Stimulated activated CD4-positive, alpha-beta T cell treated with anti-CD3 and anti-CD28 coated beads, Interleukin-12 subunit alpha, Interleukin-12 subunit beta, amount 100 ng/mL, for 24 hours (primary cell): Measurements from ENCODE around the gene TRABD2A.

Experiments used
- DNase-seq, 2 experiments: peaks; one replicate each; pipeline ENCODE4 v3.0.0-alpha.2; 2020; ENCODE audit warnings: low read depth in 2 of 2

TRABD2A gene

DNA sequence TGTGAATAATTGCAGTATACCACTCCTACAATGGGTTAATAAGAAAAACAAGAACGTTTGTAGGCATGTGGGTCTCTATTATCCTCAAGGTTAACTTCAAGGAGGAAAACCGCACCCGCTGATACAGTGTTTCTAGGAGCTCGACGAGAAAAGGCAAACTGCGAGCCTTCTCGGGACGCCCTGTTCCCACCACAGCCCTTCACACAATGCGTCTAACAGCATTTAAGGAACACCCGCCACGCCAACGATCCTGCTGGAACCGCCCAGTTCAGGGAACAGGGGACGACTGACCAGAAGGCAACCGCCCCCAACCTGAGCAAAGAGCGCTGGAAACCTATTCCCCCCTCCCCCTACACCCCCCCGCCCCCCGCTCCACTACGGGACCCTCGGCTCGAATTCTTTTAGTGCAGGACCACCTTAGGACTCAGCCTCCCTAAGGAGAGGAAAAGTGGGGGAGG lies 23.9 kb upstream of the TRABD2A start:
- no peak for DNase-seq

DNA sequence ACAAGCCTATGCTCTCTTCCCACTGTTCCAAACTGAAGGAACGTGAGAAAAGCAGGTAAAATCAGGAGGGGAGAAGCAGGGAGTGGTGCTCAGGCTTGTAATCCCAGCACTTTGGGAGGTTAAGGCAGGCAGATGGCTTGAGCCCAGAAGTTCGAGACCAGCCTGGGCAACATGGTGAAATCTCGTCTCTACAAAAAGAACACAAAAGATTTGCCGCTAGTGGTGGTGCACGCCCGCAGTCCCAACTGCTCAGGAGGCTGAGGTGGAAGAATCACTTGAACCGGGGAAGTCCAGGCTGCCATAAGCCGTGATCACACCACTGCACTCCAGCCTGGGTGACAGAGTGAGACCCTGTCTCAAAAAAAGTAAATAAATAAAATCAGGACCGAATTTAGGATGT lies 23.3 kb upstream of the TRABD2A start:
- no peak for DNase-seq

DNA sequence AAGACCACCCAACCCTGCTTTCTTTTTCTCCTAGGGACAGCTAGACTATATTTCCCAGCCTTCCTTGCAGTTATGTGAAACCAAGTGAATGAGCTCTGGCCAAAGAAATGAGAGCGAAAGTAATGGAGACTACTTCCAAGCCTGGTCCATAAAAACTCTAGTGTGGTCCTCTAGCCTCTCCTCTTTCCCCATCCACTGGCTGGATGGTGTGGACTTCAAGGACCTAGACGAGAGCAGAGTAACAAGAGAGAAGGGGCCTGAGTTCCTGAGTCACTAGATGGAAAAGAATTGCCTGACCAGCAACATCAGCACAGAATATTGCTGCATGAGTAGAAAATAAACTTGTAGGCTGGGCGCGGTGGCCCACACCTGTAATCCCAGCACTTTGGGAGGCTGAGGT lies 21.6 kb upstream of the TRABD2A start:
- no peak for DNase-seq

DNA sequence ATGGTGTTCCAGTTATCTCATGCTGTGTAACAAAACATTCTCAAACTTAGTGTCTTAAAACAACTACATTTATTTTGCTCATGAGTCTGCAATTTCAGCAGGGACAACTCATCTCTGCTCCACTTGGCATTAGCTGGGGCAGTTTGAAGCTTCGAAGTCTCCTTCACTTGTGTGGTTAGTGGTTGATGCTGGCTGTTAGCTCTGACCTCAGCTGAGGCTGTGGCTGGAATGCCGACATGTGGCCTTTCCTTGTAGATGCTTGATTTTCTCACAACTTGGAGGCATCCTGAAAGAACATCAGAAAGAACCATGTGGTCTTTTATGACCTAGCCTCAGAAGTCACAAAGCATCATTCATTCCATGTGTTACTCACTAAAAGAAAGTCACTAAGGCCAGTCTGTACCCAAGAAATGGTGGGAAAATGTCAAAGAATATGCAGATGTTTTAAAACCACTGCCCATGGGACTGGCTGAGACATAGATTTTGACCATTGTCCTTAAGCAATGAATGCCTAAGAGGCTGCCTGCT lies 20.8 kb upstream of the TRABD2A start:
- no peak for DNase-seq

DNA sequence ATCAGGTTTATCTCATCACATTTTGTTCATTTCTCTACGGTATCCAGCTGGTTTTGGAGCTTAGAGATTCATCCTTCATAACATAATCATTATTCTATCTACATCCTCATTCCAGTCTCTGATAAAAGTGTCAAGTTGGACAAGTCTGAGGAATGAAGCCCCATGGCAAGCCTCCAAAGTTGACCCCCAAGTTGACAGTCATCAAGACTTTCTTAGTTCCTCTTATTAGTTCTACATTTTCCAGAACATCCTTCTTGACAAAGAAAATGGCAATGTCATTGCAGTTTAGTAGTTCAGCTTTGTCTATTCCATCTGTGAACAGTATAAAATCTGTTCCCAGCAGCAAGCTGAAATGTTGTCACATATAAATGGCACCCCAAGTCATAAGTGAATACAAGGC lies 20.1 kb upstream of the TRABD2A start:
- no peak for DNase-seq

DNA sequence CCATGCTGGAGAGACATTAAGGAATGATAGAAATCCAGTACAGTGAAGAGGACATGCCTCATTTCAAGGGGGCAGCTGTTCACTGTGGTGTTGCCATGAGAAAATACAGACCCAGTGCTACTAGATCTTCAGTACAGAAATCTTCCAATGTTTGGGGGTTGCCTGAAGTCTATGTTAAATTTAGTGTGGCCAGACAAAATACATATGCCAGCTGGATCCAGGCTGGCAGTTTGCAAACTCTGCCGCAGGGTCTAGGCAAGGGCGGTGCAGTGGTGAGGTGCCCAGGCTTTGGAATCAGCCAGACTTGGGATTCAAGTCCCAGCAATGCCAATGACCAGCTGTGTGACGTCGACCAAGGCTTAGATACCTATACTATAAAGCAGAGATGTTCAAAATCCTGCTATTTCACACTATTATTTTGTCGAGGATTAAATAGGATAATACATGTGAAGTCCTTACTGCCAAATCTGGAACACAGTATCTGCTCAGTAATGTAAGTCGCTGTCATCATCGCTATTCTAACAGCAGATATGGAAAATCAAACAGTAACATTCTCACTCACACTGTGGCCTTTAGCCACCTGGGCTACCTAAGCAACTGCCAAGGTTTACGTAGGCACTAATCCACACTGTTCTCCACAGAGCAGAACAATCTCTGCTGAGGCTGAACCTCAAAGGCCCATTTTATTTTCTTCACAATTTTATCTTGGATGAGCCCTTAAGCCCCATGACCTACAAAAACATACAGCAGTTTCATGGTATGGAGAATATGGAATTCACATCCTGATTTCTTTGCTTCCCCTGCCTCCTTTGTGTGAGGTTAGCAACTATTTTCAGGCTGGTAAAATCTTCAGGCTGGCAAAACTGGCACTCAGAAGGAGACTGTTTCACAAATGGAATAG lies 18.7 kb upstream of the TRABD2A start:
- DNase-seq = no peak

DNA sequence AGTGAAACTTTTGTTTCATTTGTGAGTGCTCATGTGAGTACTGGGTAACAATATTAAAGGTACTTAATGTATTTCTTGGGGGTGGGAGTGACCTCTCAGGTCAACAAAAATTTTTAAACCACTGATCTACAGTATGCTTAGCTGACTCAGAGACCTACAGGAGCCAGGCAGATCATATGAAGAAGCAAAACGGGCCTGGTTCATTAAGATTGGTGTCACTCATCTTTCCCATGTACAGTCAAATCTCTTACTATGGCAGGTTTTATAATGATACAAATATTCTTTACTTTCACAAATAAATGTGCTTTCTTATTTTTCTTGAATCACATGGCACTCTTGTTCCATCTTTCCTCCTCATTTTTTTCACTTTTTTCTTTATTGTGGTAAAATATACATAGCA lies 16.9 kb upstream of the TRABD2A start:
- DNase-seq = no peak

DNA sequence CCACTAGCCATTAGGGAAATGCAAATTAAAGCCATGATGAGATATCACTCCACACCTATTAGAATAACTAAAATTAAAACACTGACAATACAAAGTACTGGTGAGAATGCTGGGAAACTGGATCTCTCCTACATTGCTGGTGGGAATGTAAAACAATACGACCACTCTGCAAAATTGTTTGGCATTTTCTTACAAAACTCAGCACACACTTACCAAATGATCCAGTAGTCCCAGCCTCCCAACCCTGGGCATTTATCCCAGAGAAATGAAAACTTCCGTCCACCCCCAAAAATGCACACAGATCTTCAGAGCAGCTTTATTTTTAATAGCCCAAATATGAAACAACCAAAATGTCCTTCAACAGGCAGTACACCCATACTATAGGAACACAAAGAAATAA lies 15.7 kb upstream of the TRABD2A start:
- DNase-seq = no peak

DNA sequence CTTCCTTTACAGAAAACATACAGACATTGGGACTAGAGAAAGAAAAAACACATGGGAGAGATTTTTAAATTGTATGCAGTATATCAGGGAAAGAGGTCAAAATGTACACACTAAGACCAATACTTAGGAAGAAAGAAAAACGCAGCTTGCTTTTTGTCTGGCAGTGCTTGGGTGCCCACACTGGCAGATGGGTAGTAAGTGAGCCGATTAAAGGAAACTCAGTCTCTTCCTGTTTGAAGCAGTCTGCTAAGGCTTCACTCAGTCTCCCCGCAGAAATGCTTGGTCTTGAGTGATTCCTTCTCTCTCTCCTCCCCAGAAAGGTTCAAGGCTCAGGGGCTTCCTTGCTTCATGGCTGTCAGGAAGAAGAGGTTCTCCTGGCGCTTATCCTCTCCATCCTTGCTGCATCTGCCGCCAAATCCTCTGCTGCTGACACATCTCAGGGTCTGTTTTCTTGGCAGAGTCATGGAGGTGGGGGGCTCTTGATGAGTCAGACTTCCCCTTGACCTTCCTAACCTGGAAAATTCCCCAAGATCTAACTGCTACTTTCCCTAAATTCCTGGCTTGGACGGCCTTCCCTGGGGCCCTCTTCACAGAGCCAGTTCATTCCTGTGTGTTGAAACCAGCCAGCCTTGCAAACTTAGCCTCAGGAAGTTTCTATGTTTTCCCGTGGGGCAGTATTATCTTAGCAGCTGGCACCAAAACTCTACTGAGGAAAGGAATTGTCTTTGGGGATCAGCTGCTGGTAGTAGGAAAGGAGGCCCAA lies 14.1 kb upstream of the TRABD2A start:
- DNase-seq = no peak

DNA sequence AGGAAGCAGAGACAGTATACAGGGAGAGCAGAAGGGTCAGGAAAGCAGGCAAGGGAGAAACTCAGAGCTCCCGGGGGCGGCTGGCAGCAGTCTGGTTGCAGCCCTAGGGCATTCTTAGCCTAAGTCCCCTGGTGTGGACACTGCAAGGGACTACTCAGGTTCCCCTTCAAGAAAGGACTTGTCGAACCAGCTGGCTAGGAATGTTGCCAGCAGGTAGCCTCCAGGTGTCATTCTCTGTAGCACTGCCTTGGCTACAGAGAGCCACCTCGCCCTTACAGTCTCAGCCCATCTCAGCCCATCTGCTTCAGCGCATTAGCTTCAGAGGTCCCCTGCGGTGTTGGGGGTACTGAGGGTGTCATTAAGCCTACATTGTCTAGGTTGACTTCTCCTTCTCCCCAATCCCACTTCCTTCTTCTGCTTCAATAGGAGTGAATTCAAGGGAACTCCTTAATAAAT lies 13.3 kb upstream of the TRABD2A start:
- DNase-seq = no peak

DNA sequence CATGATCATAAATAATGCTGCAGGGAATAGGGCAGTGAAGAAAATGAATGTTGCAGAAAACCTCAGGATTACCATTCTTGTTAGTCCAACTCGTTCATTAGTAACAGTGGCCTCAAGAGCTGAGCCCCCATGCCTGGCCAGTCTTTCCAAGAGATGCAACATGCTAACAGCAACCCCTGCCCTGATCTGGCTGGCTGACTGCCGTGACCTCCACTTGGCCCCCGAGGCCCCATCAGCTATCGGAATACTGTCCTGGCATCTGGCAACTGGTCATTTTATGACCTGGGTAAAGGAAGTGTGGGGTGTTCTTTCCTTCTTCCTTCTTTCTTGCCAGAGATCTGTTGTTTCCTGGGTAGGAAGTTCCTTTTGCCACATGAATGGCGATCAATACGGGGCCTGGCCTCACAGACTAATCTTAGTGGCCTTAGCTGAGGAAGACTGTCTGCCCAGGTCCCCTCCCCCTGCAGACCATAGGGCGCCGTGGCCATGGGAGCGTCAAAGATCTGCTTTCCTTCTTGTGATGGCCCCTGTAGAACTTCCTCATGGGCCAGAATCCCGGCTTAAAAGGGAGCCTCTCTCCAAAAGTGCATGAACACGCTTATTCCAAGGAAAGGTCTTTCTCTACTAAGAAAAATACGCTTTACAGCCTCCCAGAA lies 10.6 kb upstream of the TRABD2A start:
- DNase-seq = no peak

DNA sequence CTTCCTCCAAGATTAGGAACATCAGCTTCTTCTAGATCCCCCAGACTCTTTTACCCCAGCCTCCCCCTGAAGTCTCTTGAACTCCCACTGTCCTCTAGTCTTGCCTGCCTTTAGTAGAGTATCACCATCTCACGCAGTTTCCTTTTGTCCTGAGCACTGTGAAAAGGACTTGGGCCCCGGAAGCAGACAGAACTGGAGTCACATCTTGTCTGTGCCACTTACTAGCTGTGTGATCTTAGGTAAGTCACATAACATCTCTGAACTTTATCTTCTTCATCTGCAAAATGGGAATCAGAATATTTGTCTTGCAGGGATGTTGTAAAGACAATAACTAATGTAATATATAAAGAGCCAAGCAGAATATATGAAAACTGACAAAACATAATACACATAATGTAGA lies 8.4 kb upstream of the TRABD2A start:
- DNase-seq = no peak

DNA sequence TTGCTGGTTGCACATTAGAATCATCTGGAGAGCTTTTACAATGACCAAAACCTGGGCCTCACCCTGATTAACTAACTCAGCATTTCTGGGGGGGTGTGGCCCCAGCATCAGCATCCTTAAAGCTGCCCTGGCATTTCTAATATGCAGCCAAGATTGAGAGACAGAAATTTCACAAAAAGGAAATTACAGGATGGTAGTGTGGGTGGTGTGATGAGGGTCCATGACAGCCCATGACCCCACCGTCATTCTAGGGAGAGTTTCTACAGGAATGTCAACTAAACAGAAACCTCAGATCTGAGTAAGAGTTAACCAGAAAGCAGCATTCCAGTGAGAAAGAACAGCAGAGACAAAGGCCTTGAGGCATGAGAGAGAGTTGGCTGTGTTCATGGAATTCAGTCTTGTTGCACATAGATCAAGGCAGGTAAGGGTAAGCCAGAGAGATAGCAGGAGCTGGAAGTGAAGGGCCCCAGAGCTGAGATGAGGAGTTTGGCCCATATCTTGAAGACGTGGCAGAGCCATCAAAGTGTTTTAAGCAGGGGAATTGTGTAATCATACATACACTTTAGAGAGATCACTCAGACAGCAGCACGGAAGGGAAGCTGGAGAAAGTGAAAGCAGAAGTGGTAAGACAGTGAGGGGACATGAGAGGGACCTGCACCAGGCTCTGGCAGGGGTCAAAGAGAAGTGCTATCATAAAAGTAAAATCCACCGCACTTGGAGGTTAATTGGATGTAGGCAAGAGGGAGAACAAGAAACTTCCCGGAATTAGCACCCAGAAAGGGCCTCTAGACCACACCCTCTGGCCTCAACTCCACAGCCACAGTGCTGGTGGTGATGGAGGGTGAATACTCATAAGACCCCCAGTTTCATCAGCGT lies 7.8 kb upstream of the TRABD2A start:
- peak in 1 of 2 experiments; percentile 30 for DNase-seq

DNA sequence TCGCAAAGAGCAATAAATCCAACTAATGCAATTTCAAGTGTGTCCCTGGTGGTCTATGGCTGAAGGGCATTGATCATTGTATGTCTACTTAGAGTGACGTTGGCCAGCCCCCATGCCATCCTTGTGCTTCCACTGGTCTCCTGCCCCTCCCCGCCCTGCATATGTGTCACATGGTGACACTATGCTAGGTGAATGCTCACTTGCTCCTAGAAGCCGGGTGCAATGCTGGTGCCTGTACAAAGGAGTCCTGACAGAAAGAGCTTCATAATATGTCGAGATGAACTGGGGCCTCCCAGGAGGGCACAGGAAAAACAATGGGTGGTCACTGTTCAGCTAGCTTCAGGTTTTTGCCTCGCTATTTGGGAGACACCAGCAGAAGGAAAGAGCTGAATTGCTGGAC lies 5.9 kb upstream of the TRABD2A start:
- DNase-seq = no peak

DNA sequence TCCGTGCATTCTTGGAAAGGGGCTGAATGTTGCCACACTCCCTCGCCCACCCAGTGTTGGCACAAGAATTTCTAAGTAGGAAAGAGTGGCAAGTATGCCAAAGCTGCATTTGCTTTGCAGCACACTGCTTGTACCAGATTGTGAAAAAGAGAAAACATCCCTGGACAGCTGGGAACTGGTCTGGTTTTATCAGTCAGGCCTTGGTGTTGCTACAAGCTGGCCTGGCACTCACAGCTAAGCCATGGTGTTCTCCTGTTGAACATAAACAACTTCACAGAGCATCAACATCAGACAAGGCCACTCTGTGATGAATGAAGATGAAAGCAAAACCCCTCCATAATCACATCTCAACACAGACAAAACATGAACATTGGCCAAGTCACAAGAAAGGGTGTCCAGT lies 4.2 kb upstream of the TRABD2A start:
- DNase-seq = no peak

DNA sequence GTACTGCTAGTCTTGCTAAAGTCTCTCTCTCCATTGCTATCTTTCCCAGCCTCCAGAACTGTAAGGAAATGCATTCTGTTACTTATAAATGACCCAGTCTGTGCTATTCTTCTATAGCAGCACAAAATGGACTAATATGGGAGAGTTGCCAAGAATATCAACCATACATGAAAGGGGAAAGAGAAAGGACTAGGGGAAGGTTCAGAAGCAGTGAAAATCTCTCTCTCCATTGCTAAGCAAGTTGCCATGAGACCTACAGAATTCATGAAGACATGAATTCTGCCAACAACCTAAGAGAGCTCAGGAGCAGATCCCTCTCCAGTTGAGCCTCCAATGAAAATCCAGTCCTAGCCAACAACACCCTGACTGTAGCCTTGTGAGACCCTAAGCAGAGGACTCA lies 3.6 kb upstream of the TRABD2A start:
- DNase-seq = no peak

DNA sequence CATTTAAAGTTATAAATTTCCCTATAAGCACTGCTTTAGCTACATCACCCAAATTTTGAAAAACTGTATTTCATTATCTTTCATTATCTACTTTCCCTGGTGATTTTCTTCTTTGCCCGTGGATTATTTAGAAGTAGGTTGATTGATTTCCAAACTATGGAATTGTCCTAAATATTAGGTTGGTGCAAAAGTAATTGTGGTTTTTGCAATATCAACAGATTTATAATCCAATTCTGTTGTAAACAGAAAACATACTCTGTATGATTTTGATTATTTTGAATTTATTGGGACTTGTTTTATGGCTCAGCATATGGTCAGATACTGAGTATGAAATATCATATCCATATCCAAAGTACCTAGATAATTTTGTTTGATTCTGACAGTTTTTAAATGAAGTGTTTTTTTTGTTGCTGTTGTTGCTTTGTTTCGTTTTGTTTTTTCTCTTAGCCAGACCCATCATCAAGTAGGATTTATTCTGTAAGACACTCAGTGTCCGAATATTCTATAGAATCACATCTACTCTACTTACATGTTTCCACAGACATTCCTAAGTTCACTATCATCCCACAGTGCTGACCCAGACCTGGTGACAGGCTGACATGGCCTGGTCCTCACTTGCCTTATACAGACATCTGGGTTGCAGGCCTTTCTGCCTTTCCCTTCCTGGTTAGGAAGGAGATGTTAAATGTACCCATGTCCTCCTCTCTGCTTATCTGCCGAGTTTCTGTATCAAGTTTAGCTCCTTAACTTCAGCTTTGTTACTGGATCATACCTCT lies 2.1 kb upstream of the TRABD2A start:
- no peak for DNase-seq

DNA sequence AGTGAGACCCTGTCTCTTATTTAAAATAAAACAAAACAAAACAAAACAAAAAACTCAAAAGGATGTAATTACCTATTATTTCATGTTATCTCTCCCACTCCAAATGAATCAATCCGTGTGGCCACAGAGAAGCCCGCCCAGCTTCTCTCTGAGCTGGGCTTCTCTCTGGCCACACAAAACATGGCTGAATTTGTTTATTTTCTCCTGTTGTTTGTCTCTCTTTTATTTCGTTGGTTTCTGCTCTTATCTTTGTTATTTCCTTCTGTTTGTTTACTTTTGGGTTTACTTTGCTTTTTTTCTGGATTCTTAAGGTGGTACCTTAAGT lies 1.5 kb upstream of the TRABD2A start:
- no peak for DNase-seq

DNA sequence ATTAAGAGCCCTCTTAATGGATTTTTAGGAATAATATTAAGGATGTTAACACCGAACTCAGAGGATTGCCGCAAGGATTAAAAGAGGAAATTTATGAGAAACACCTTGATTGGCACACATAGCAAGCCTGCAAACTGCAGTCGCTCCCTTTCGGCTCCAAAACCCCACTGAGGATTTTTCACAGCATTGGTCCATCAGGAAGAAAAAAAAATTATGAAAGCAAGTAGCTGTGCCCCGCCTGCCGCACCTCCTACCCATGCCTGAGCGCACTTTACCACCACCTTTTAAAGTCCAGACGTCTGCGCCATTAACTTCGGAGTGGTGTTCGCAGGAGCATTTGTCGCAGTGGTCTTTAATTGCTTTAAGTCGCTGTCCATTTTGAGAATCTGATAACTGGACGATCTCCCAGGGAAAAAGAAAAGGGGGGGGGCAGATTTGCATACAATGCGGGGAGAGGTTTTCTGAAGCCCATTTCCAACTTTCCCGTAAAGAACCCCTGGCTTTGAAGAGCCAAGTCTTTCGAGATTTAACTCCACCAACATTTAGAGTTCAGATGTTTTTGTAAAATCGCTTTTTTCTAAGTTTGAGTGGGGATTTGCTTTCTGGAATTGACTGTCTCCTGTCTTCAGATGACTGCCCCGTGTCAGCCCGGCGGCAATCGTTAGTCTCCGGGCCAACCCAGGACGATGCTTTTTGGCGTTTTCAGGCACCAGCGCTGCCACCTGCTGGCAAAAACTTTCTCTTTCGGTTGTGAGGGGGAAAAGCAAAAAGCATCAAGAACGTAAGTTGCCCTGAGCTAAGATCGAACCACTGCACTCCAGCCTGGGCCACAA lies 913 bp upstream of the TRABD2A start:
- peak; percentile 72 to 83 for DNase-seq

DNA sequence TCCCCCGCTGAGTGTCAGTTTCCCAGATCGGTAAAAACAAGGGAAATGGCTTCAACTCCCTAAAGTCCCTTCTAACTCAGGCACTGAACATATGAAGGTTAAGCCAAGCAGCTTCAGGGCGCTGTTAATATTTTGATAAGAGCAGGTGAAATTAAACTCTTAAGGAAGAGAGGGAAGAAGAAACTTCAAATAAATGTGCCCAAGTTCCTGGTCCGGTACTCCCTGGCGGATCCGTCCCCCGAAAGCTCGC lies 564 bp downstream of the TRABD2A start:
- no peak for DNase-seq
